ENCODE results near the gene ZSWIM9.

Gene ZSWIM9

GRCh38 chr19:48182434-48182833, 12.0 kb downstream of the ZSWIM9 start:
- peak; percentile 12 for TF ChIP-seq CTCF (IDR thresholded peaks at IDR 0.05; ENCODE audit: control insufficient read depth, insufficient read depth, low read depth, low read length, missing control alignments)
- H3K4me3 ChIP-seq (ENCODE audit: control insufficient read depth, low read depth, low read length) = no peak overlapping the region
- no peak for DNase-seq (ENCODE audit: low read depth)

GRCh38 chr19:48183356-48183755, 12.9 kb downstream of the ZSWIM9 start:
- DNase-seq (ENCODE audit: low read depth) = no peak
- no peak for TF ChIP-seq CTCF (IDR thresholded peaks at IDR 0.05; ENCODE audit: control insufficient read depth, insufficient read depth, low read depth, low read length, missing control alignments)
- no peak overlapping the region for H3K4me3 ChIP-seq (ENCODE audit: control insufficient read depth, low read depth, low read length)

GRCh38 chr19:48186015-48186414, 15.5 kb downstream of the ZSWIM9 start:
- no peak for TF ChIP-seq CTCF (IDR thresholded peaks at IDR 0.05; ENCODE audit: control insufficient read depth, insufficient read depth, low read depth, low read length, missing control alignments)
- H3K4me3 ChIP-seq (ENCODE audit: control insufficient read depth, low read depth, low read length) = no peak overlapping the region

GRCh38 chr19:48186541-48186991, 16.1 kb downstream of the ZSWIM9 start:
- DNase-seq (ENCODE audit: low read depth) = no peak
- no peak overlapping the region for H3K4me3 ChIP-seq (ENCODE audit: control insufficient read depth, low read depth, low read length)
- no peak for TF ChIP-seq CTCF (IDR thresholded peaks at IDR 0.05; ENCODE audit: control insufficient read depth, insufficient read depth, low read depth, low read length, missing control alignments)

More at GRCh38 chr19:48186015-48186414, 15.5 kb downstream of the ZSWIM9 start:
- DNase-seq (ENCODE audit: low read depth) = no peak

GRCh38 chr19:48190288-48190884, 19.9 kb downstream of the ZSWIM9 start:
- DNase-seq (ENCODE audit: low read depth) = no peak
- TF ChIP-seq CTCF (IDR thresholded peaks at IDR 0.05; ENCODE audit: control insufficient read depth, insufficient read depth, low read depth, low read length, missing control alignments) = no peak

GRCh38 chr19:48190885-48191284, 20.4 kb downstream of the ZSWIM9 start:
- DNase-seq (ENCODE audit: low read depth) = no peak
- TF ChIP-seq CTCF (IDR thresholded peaks at IDR 0.05; ENCODE audit: control insufficient read depth, insufficient read depth, low read depth, low read length, missing control alignments) = no peak
- no peak overlapping the region for H3K4me3 ChIP-seq (ENCODE audit: control insufficient read depth, low read depth, low read length)

More at GRCh38 chr19:48190288-48190884, 19.9 kb downstream of the ZSWIM9 start:
- H3K4me3 ChIP-seq (ENCODE audit: control insufficient read depth, low read depth, low read length) = no peak overlapping the region

Data from AG09309 (cell line).